ENCODE data around the gene CCR6. TPM values are rescaled to one million over a fixed set of nuclear protein-coding genes. Genes with fewer than 3 reads are reported as not detected.

The CCR6 gene
- total RNA-seq, 2 experiments from 2014 or later, result 0.10 to 0.35 TPM

- TF ChIP-seq EZH2phosphoT487 (IDR thresholded peaks at IDR 0.05; ENCODE audit: borderline replicate concordance, low read depth, low read length), result no peak
- no peak for TF ChIP-seq CTCF (conservative IDR thresholded peaks at IDR 0.05; ENCODE audit: low read length)
- H3K9me3 ChIP-seq (ENCODE audit: low read length), result no peaks in the 10 kb centered on the region
- H2AFZ ChIP-seq (ENCODE audit: low read length), result no peak overlapping the region; the same call in 1 of the 2 replicates
- no peak for DNase-seq (ENCODE audit: low spot score)
- H3K79me2 ChIP-seq (ENCODE audit: insufficient read depth, low read depth, low read length), result no peaks in the 10 kb centered on the region
- intact Hi-C loops (cut with micrococcal nuclease; ENCODE audit: unreplicated experiment), result loop anchor here (5.0 kb wide), 1 partner anchor 47 kb away; no protein-coding TSS in a partner anchor
- BruUV-seq (replicated peaks), result no TSS peak
- peak overlapping the region; percentile 44 for H3K4me3 ChIP-seq (ENCODE audit: low read depth, low read length, poor library complexity, severe bottlenecking)
- peaks cover 92% of the 10 kb centered on the region for H3K4me1 ChIP-seq (ENCODE audit: insufficient read depth, low read length, poor library complexity, severe bottlenecking)
- POLR2A ChIA-PET, result interaction anchor here (0.6 to 10.2 kb wide), 6 partner anchors 12 to 94 kb away, joined by 3 to 96 read pairs (median 7); partner anchors contain the start of gene CCR6
- CTCF ChIA-PET (ENCODE audit: unreplicated experiment), result interaction anchor here (1.7 kb wide), 1 partner anchor 19 kb away, joined by 9 read pairs; no protein-coding TSS in a partner anchor
- H4K20me1 ChIP-seq (ENCODE audit: insufficient read depth, low read length), result no peaks in the 10 kb centered on the region
- peak overlapping the region; percentile 66 for H3K4me2 ChIP-seq (ENCODE audit: low read length)
- peak overlapping the region; percentile 72 for H3K27ac ChIP-seq (ENCODE audit: low read depth, low read length, poor library complexity, severe bottlenecking)
- no peaks in the 10 kb centered on the region for H3K9me2 ChIP-seq (ENCODE audit: insufficient read depth, low read length)
- no peaks in the 10 kb centered on the region for H3K36me3 ChIP-seq (ENCODE audit: insufficient read depth, low read length)
Measured at GRCh38 chr6:167094436-167094819, 28.5 kb upstream of the CCR6 start.

DNA sequence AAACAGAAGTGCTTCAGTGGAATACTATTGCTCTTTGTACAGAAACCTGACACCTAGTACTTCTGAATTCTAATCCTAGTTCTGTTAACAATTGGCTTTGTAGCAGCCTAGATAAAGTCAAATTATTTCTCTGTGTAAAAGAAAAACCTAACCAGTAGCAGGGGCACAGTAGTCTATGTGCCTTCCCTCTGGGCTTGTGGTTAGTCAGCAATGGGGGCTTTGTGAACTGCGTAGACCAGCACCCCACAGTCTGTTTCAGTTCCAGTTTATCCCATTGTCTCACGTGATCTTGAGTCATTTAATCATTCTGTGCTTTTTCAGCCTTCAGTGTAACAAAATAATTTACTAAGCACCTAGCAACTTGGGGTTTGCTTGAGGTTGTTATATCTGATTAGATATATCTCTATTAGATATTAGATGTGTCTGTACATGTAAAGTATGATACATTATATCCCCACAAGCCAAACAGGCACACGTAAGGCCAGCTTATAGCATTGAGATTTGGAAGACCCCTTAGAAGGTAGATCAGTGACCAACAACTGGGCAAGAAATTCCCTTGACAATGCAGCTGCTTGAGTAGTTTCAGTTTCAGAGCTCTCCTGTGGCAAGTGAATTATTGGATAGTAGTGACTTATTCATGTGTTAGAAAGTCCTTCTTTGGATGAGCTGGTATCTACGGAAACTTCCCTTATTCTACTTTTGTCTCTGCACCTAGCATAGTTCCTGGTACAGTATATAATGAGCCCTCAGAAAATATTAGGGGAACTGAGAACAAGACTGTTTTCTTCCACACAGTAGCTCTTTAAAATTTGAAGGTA lies 27.9 kb upstream of the CCR6 start:
- Histone ChIP-seq H3K4me2 (ENCODE audit: low read length) (peak overlapping the region; percentile 66), H3K4me1 (ENCODE audit: insufficient read depth, low read length, poor library complexity, severe bottlenecking) (peaks cover 89% of the 10 kb centered on the region), H3K79me2 (ENCODE audit: insufficient read depth, low read depth, low read length) (no peaks in the 10 kb centered on the region), H3K9me3 (ENCODE audit: low read length) (no peaks in the 10 kb centered on the region), H3K36me3 (ENCODE audit: insufficient read depth, low read length) (no peaks in the 10 kb centered on the region), H3K4me3 (ENCODE audit: low read depth, low read length, poor library complexity, severe bottlenecking) (peak overlapping the region; percentile 44), H4K20me1 (ENCODE audit: insufficient read depth, low read length) (no peaks in the 10 kb centered on the region), H3K9me2 (ENCODE audit: insufficient read depth, low read length) (no peaks in the 10 kb centered on the region), H3K27ac (ENCODE audit: low read depth, low read length, poor library complexity, severe bottlenecking) (peak overlapping the region; percentile 72), H2AFZ (ENCODE audit: low read length) (no peak overlapping the region)
- intact Hi-C loops (cut with micrococcal nuclease; ENCODE audit: unreplicated experiment), result loop anchor here (1.0 to 5.0 kb wide), 2 partner anchors 17 to 48 kb away; no protein-coding TSS in a partner anchor
- no peak for TF ChIP-seq CTCF (conservative IDR thresholded peaks at IDR 0.05; ENCODE audit: low read length)
- TF ChIP-seq EZH2phosphoT487 (IDR thresholded peaks at IDR 0.05; ENCODE audit: borderline replicate concordance, low read depth, low read length), result no peak
- BruUV-seq (replicated peaks), result no TSS peak
- ChIA-PET POLR2A (interaction anchor here (0.9 to 10.2 kb wide), 7 partner anchors 12 to 139 kb away, joined by 3 to 96 read pairs (median 4); partner anchors contain the start of genes CCR6 and RNASET2), CTCF (ENCODE audit: unreplicated experiment) (interaction anchor here (1.7 kb wide), 1 partner anchor 19 kb away, joined by 9 read pairs; no protein-coding TSS in a partner anchor)
- peak; percentile 65 for DNase-seq (ENCODE audit: low spot score)

Data from OCI-LY7 (cell line).